Frontal cortex (tissue), 4 donors: Measurements from ENCODE around the gene MTTP. TPM values are rescaled to one million over a fixed set of nuclear protein-coding genes. Genes with fewer than 3 reads are reported as not detected.

Source experiments
- DNase-seq, 2 donors: peaks; one replicate each; pipeline ENCODE4 v3.0.0; 2012; ENCODE audit warnings: low spot score in 2 of 2
- FAIRE-seq: peaks from 2 replicates; lab custom pipeline; 2012; peaks lifted over from hg19 to GRCh38; lab: Jason Lieb, UNC
- total RNA-seq: library from RNA; depleted of rRNA; stranded (reverse); fragments of >200 nt; gene quantifications from one replicate; pipeline ENCODE4 v1.2.3, GENCODE V29; 2014
- donor health status: control.
- donor health status: control.
- donor health status: control.

Gene MTTP
- total RNA-seq, 1 donor from 2014 or later, result 2.0 TPM

- DNase-seq (no peak), FAIRE-seq (no peak)
Observed at GRCh38 chr4:99635601-99636000, 61.0 kb downstream of the MTTP start.

DNA sequence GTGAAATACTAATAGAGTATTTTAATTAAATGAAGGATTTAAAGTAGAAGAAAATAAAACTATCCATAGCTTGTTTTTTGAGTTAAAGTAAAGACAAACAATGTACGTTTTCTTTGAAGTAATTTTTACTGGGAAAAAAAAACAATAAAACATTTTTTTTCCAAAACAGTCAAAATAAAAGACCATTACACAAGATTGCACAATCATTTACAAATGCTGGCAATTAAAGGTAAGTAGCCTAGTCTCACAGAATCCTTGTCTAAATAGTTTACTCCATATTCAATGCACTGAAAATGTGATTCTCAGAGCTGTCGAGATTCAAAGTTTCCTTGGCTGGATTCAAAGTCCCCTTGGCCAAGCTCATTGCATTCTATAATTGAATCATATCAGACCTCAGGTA is 61.8 kb downstream of the MTTP start:
- FAIRE-seq (peak; percentile 21), DNase-seq (no peak)

GRCh38 chr4:99637174-99637573 is 62.5 kb downstream of the MTTP start:
- DNase-seq, result no peak

DNA sequence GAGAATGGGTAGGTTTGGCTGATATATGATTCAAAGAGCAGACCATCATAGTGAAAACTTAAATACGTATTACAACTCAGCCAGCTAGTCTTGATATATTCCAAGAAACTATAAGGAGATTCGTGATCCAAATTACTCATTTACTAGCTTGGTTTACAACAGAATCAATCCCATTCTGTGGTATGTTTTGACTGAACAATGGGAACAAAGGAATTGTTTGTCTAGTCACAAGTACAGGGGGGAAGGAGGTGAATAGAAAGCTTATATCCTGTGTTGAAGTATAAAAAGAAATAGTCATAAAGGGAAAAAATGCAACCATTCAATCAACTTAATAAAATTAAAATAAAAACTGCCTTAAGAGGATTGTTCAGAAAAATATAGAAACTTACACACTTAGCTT is 66.1 kb downstream of the MTTP start:
- DNase-seq (no peak), FAIRE-seq (no peak)

More at GRCh38 chr4:99637174-99637573, 62.5 kb downstream of the MTTP start:
- no peak for FAIRE-seq

- FAIRE-seq (no peak), DNase-seq (no peak)
Observed at GRCh38 chr4:99642725-99643489, 68.3 kb downstream of the MTTP start.

DNA sequence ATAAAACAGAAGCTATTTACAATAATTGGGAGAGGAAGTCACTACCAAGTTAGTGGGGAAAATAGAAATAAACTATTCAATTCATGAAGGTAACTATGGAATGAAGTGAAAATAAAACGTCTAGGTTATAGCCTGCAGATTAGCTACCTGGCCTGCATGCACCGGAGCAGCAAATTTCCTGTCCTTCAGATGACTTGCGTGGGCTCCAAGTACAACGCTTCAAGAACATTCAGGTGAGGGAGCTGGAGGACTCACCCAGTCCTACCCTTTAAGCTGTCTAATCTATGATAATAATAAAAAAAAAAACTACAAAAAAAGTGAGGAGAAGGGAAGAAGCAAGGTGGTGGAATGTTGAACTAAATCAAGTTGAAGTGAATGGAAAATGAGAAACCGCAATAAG is 69.8 kb downstream of the MTTP start:
- DNase-seq, result no peak
- FAIRE-seq, result no peak

- DNase-seq (no peak), FAIRE-seq (no peak)
Observed at GRCh38 chr4:99645036-99645435, 70.4 kb downstream of the MTTP start.

DNA sequence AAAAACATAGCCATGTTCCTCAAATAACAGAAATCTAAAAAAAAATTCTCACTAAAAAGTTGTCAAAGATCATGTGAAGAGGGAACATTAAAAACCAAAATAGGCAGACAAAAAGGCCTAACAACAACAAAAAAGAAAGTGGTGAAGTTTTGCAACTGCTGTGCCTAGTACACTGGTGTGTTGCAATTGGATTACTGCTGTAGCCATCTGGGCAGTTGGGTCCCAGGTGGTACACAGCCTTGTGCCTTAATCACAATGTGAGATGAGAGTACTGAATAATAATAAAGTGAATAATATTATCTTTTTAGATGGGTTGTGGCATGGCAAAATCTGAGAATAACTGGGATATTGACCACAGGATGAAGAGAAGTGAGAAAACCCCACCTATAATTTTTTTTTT is 71.0 kb downstream of the MTTP start:
- DNase-seq, result no peak
- FAIRE-seq, result no peak

GRCh38 chr4:99647071-99647470 is 72.4 kb downstream of the MTTP start:
- FAIRE-seq (no peak), DNase-seq (no peak)

DNA sequence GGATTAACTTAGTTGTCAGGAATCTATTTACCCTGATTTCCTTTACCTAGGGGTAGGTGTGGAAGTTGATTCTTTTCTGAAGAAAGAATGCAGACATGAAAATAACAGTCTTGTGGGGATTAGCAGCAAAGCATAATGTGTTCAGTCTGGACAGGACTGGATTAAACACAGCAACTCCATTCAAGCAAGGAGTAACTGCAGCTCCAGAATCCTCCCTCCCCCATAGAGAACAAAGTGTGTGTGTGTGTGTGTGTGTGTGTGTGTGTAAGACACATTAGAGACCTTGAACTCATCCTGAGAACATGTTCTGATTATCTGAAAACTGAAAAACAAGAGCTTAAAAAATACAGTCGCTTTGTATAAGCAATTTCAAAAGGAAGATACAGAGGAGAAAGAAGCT is 73.7 kb downstream of the MTTP start:
- DNase-seq (no peak), FAIRE-seq (no peak)

DNA sequence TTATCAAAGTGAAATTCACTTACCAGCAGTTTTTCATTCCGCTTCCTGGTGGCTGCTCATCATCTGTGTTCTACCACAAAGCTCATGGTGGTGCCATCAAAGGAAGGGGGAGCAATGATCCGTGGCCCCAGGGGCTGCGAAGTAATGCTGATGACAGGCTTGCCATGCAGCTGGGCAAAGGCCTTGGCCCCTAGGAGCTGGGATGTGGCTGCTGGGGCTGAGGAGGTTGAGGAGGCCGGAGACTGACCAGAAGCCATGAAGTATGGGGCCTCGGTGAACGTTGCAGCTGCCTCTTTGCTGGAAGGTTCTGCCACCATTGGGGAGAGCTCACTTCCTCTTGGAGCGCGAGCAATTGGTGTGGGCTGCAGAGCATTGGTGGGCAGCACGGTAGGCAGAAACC is 74.6 kb downstream of the MTTP start:
- no peak for DNase-seq
- FAIRE-seq, result no peak

- FAIRE-seq (no peak), DNase-seq (no peak)
Observed at GRCh38 chr4:99649778-99650177, 75.2 kb downstream of the MTTP start.

DNA sequence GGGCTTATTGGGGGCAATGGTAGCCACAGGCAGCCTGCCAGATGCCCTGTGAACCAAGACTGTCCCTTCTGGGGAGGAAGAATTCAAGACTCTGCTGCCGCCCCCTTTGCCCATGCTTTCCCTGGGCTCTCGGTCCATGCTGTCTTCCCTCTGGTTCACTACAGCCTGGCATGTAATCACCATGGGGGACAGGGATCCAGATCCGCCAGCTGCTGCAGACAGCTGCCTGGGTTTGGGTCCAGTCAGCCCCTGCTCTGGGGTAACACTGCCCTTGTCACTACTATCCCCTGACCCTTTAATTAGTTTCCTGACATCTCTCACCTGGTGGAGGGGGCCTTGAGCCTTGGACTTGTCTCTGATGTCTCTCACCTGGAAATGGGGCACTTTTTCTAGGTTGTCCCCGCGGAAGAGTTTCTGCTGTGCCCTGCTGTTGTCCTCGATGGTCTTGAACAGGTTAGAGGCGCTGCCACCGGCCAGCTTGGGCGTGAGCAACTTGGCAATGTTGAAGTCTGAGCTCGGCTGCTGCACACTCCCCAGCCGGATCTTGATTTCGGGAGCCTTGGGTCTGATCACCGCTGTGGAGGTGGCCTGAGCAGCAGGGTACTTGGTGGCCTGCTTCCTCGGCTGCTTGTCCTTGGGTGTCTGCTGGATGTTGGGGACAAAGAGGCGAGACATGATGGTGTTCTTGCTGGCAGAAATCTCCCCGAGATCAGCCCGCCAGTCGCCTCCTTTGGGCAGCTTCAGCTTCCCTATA is 76.6 kb downstream of the MTTP start:
- FAIRE-seq (no peak), DNase-seq (no peak)

- DNase-seq, result no peak
- no peak for FAIRE-seq
Observed at GRCh38 chr4:99651811-99652485, 77.3 kb downstream of the MTTP start.

DNA sequence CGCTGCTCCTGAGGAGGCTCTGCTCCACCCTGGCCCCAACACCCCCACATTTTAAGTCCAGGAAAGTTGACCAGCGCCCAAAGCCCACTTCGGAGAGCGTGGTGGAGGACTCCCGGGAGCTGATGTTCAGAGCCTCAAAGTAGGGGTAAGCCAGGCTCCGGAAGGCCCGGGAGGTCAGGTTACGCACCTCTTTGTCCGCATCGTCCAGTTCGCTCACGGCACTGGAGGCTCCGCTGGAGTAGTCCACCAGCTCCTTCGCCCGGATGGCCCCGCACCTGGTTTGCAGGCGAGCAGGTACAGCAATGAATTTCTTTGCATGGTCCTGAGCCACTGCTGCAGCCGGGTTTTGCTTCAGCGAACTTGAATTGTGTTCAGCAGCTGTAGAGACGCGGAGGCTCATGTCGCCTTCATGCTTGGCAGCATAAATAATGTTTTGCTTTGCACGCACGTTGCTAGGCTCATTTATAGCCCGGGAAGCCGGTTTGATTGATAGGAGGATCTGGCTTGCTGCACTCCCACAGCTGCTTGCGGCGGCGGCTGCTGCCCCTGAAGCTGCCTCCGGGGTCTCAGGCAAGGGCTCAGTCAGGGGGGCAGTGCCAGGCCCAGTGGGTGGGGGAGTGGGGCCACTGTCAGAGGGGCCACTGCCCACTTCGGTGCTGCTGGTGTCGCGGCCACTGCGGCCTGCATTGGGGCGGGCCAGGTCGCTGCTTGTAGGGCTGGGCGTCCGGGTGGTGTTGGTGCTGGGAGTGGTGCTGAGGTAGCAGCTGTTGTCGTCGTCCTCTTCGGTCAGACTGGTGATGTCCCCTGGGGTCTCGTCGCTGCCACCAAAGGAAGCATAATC is 78.2 kb downstream of the MTTP start:
- DNase-seq (no peak), FAIRE-seq (no peak)

- DNase-seq (no peak), FAIRE-seq (no peak)
Observed at GRCh38 chr4:99653916-99654315, 79.3 kb downstream of the MTTP start.

GRCh38 chr4:99654361-99654761 is 79.7 kb downstream of the MTTP start:
- DNase-seq, result no peak
- FAIRE-seq, result no peak

GRCh38 chr4:99655308-99656081 is 80.9 kb downstream of the MTTP start:
- FAIRE-seq (no peak), DNase-seq (no peak)

- FAIRE-seq (no peak), DNase-seq (no peak)
Observed at GRCh38 chr4:99657798-99658197, 83.2 kb downstream of the MTTP start, which contains the start of gene C4orf54. Gene C4orf54 (minus strand): TSS chr4:99657828. CDS start chr4:99654648, 3,180 bp downstream.
